H9 (cell line): Measurements from ENCODE around the gene MAGI1. TPM values are rescaled to one million over a fixed set of nuclear protein-coding genes. Genes with fewer than 3 reads are reported as not detected.

ENCODE experiments used
- DNase-seq: peaks from one replicate; pipeline ENCODE4 v3.0.0-alpha.2; 2017
- H2AFZ ChIP-seq: one replicate; pipeline ENCODE4 v1.6.1; 2013; ENCODE audit warnings: mild to moderate bottlenecking, low read length, control low read depth, moderate library complexity
- H2AK5ac ChIP-seq: 2 replicates; pipeline ENCODE4 v1.6.1; 2013; ENCODE audit warnings: low read length, control low read depth, mixed read lengths; ENCODE audit not compliant: insufficient read length
- H2BK120ac ChIP-seq: one replicate; pipeline ENCODE4 v1.6.1; 2013; ENCODE audit warnings: low read depth, mild to moderate bottlenecking, low read length, control low read depth, inconsistent platforms; ENCODE audit not compliant: poor library complexity, severe bottlenecking
- H2BK12ac ChIP-seq: 2 replicates; pipeline ENCODE4 v1.6.1; 2013; ENCODE audit warnings: low read length, control low read depth, mixed read lengths, low read depth; ENCODE audit not compliant: insufficient read length
- H2BK15ac ChIP-seq: 2 replicates; pipeline ENCODE4 v1.6.1; 2013; ENCODE audit warnings: low read depth, low read length, control low read depth
- H2BK20ac ChIP-seq: one replicate; pipeline ENCODE4 v1.6.1; 2013; ENCODE audit warnings: low read depth, mild to moderate bottlenecking, low read length, control low read depth, inconsistent platforms; ENCODE audit not compliant: poor library complexity, severe bottlenecking
- H2BK5ac ChIP-seq: 2 replicates; pipeline ENCODE4 v1.6.1; 2013; ENCODE audit warnings: low read length, control low read depth, mixed read lengths; ENCODE audit not compliant: insufficient read length
- H3K14ac ChIP-seq: 2 replicates; pipeline ENCODE4 v1.6.1; 2013; ENCODE audit warnings: low read length, control low read depth; ENCODE audit not compliant: insufficient read depth
- H3K18ac ChIP-seq: 2 replicates; pipeline ENCODE4 v1.6.1; 2013; ENCODE audit warnings: low read depth, mild to moderate bottlenecking, mixed read lengths, low read length, control low read depth; ENCODE audit not compliant: insufficient read length
- H3K23ac ChIP-seq: 2 replicates; pipeline ENCODE4 v1.6.1; 2013; ENCODE audit warnings: low read length, control low read depth, mixed read lengths, low read depth; ENCODE audit not compliant: insufficient read length
- H3K23me2 ChIP-seq: 2 replicates; pipeline ENCODE4 v1.6.1; 2013; ENCODE audit warnings: low read depth, mild to moderate bottlenecking, mixed read lengths, low read length, control low read depth; ENCODE audit not compliant: insufficient read length, poor library complexity, severe bottlenecking
- H3K27ac ChIP-seq: 2 replicates; pipeline ENCODE4 v1.5.1; 2013; ENCODE audit warnings: low read length, control low read depth, mixed read lengths, low read depth; ENCODE audit not compliant: insufficient read length
- H3K27me3 ChIP-seq: 2 replicates; pipeline ENCODE4 v1.6.1; 2013; ENCODE audit warnings: low read length, control low read depth, inconsistent platforms; ENCODE audit not compliant: insufficient read depth
- H3K4ac ChIP-seq: 2 replicates; pipeline ENCODE4 v1.6.1; 2013; ENCODE audit warnings: low read depth, mild to moderate bottlenecking, control low read depth, inconsistent platforms, low read length, moderate library complexity
- H3K4me1 ChIP-seq: 2 replicates; pipeline ENCODE4 v1.6.1; 2013; ENCODE audit warnings: low read length, control low read depth, inconsistent platforms; ENCODE audit not compliant: insufficient read depth
- H3K4me2 ChIP-seq: 2 replicates; pipeline ENCODE4 v1.6.1; 2013; ENCODE audit warnings: low read length, control low read depth, mixed read lengths; ENCODE audit not compliant: insufficient read length, insufficient read depth
- H3K56ac ChIP-seq: 2 replicates; pipeline ENCODE4 v1.6.1; 2013; ENCODE audit warnings: low read depth, mild to moderate bottlenecking, mixed read lengths, low read length, control low read depth; ENCODE audit not compliant: insufficient read length
- H3K79me1 ChIP-seq: 2 replicates; pipeline ENCODE4 v1.6.1; 2013; ENCODE audit warnings: low read depth, mild to moderate bottlenecking, moderate library complexity, low read length, control low read depth, inconsistent platforms; ENCODE audit not compliant: insufficient read depth, poor library complexity, severe bottlenecking
- H3K79me2 ChIP-seq: 2 replicates; pipeline ENCODE4 v1.6.1; 2013; ENCODE audit warnings: low read length, control low read depth, inconsistent platforms; ENCODE audit not compliant: insufficient read depth
- H3K9ac ChIP-seq: 2 replicates; pipeline ENCODE4 v1.6.1; 2013; ENCODE audit warnings: low read length, control low read depth, mixed read lengths; ENCODE audit not compliant: insufficient read length; ENCODE audit errors: extremely low read depth
- H3K9me3 ChIP-seq: one replicate; pipeline ENCODE4 v1.6.1; 2013; ENCODE audit warnings: low read depth, low read length, inconsistent platforms; ENCODE audit not compliant: control insufficient read depth
- H3T11ph ChIP-seq: one replicate; pipeline ENCODE4 v1.6.1; 2013; ENCODE audit warnings: mild to moderate bottlenecking, low read length, control low read depth, inconsistent platforms
- H4K20me1 ChIP-seq: one replicate; pipeline ENCODE4 v1.6.1; 2013; ENCODE audit not compliant: control insufficient read depth, insufficient read length, insufficient read depth
- H4K5ac ChIP-seq: 2 replicates; pipeline ENCODE4 v1.6.1; 2013; ENCODE audit warnings: low read depth, mild to moderate bottlenecking, mixed read lengths, low read length, control low read depth; ENCODE audit not compliant: insufficient read length
- H4K8ac ChIP-seq: replicated peaks from 2 replicates; pipeline ENCODE4 v1.6.1; 2013; ENCODE audit warnings: low read length, control low read depth, mixed read lengths, low read depth; ENCODE audit not compliant: insufficient read length
- H4K91ac ChIP-seq: 2 replicates; pipeline ENCODE4 v1.6.1; 2013; ENCODE audit warnings: low read depth, mild to moderate bottlenecking, moderate library complexity, mixed read lengths, low read length, control low read depth; ENCODE audit not compliant: insufficient read length
- H3K27ac Mint-ChIP-seq, 3 experiments: 2 replicates in 2 of 3; 3 replicates in 1 of 3; pipeline ENCODE4 v1.8.0; 2020 to 2021; ENCODE audit warnings: mixed read lengths in 3 of 3, mild to moderate bottlenecking in 1 of 3, moderate library complexity in 1 of 3
- H3K27me3 Mint-ChIP-seq: 2 replicates; pipeline ENCODE4 v1.8.0; 2021; ENCODE audit warnings: low read depth, mild to moderate bottlenecking, moderate library complexity, mixed read lengths
- H3K36me3 Mint-ChIP-seq, 3 experiments: 2 replicates in 2 of 3; 3 replicates in 1 of 3; pipeline ENCODE4 v1.8.0; 2020 to 2021; ENCODE audit warnings: low read depth in 3 of 3, mixed read lengths in 3 of 3; ENCODE audit not compliant: insufficient read depth in 1 of 3
- H3K4me1 Mint-ChIP-seq, 2 experiments: 2 replicates each; pipeline ENCODE4 v1.8.0; 2020; ENCODE audit warnings: mixed read lengths in 2 of 2
- H3K4me3 Mint-ChIP-seq, 2 experiments: 2 replicates in 1 of 2; 3 replicates in 1 of 2; pipeline ENCODE4 v1.8.0; 2020 to 2021; ENCODE audit warnings: mild to moderate bottlenecking in 2 of 2, mixed read lengths in 2 of 2, moderate library complexity in 1 of 2
- H3K9me3 Mint-ChIP-seq, 2 experiments: 2 replicates in 1 of 2; 3 replicates in 1 of 2; pipeline ENCODE4 v1.8.0; 2020; ENCODE audit warnings: mild to moderate bottlenecking in 2 of 2, mixed read lengths in 2 of 2, moderate library complexity in 1 of 2
- WGBS: extraction: QIAGEN DNeasy Blood & Tissue Kit; methylation state at CpG from one replicate; pipeline ENCODE4 v1.1.7; 2013; ENCODE audit warnings: missing lambda C conversion rate, low lambda C conversion rate, mixed read lengths; ENCODE audit not compliant: insufficient read length; ENCODE audit errors: extremely low coverage; 5-methylcytosine and 5-hydroxymethylcytosine counted together
- total RNA-seq: library from RNA; stranded (reverse); gene quantifications from 2 replicates; pipeline ENCODE4 v1.2.1, GENCODE V29; 2021
- TF ChIP-seq, protein P1 (sequence below): fragments of 200-600 bp; sonication (generic); conservative IDR thresholded peaks from 3 replicates; pipeline ENCODE4 v1.8.0; 2021; ENCODE audit warnings: antibody characterized with exemption, mild to moderate bottlenecking

Gene MAGI1
- total RNA-seq, 1 experiment from 2014 or later = 65.7 TPM

DNA sequence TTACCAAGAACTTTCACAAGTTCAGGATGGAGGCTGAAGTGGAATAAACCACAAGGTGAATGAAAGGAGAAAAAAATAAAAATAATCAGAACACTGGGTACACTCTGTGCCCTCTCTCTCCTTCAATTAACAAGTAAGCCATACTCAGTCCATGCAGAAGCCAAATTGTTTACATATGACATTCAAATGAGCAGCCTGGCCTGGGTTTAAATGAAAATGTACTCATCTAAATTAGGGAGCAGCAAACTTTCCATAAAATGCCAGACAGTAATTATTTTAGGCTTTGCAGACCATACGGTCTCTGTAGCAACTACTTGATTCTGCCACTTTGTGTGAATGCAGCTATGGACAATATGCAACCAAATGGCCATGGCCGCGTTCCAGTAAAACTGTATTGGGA lies 376.6 kb downstream of the MAGI1 start:
- no peaks in the 10 kb centered on the region for H3K9me3 ChIP-seq
- no peak overlapping the region for H2BK12ac ChIP-seq
- DNase-seq = no peak
- H3K27ac ChIP-seq = no peak overlapping the region
- no peak overlapping the region for H2BK15ac ChIP-seq
- no peaks in the 10 kb centered on the region for H3K9me3 Mint-ChIP-seq
- H2BK5ac ChIP-seq = no peak overlapping the region
- no peak overlapping the region for H3T11ph ChIP-seq
- no peak overlapping the region for H3K23ac ChIP-seq
- H3K4me3 Mint-ChIP-seq = no peak overlapping the region
- WGBS = no CpG with 5 or more reads among the region's 3 CpGs
- no peaks in the 10 kb centered on the region for H3K23me2 ChIP-seq
- no peaks in the 10 kb centered on the region for H3K4me1 ChIP-seq
- H4K8ac ChIP-seq = no peak overlapping the region
- no peak overlapping the region for H3K18ac ChIP-seq
- no peak overlapping the region for H2BK20ac ChIP-seq
- H3K56ac ChIP-seq = no peak overlapping the region
- TF ChIP-seq, protein P1, sequence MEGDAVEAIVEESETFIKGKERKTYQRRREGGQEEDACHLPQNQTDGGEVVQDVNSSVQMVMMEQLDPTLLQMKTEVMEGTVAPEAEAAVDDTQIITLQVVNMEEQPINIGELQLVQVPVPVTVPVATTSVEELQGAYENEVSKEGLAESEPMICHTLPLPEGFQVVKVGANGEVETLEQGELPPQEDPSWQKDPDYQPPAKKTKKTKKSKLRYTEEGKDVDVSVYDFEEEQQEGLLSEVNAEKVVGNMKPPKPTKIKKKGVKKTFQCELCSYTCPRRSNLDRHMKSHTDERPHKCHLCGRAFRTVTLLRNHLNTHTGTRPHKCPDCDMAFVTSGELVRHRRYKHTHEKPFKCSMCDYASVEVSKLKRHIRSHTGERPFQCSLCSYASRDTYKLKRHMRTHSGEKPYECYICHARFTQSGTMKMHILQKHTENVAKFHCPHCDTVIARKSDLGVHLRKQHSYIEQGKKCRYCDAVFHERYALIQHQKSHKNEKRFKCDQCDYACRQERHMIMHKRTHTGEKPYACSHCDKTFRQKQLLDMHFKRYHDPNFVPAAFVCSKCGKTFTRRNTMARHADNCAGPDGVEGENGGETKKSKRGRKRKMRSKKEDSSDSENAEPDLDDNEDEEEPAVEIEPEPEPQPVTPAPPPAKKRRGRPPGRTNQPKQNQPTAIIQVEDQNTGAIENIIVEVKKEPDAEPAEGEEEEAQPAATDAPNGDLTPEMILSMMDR = no peak
- no peaks in the 10 kb centered on the region for H3K27me3 ChIP-seq
- H2BK120ac ChIP-seq = no peak overlapping the region
- no peaks in the 10 kb centered on the region for H3K27me3 Mint-ChIP-seq
- H4K91ac ChIP-seq = no peak overlapping the region
- no peak overlapping the region for H2AFZ ChIP-seq
- H2AK5ac ChIP-seq = no peak overlapping the region
- no peak overlapping the region for H3K14ac ChIP-seq
- no peak overlapping the region for H3K4me2 ChIP-seq
- no peaks in the 10 kb centered on the region for H4K20me1 ChIP-seq
- peaks cover 35 to 37% of the 10 kb centered on the region in 2 experiments for H3K4me1 Mint-ChIP-seq
- H3K9ac ChIP-seq = no peak overlapping the region
- H3K79me2 ChIP-seq = no peaks in the 10 kb centered on the region
- no peak overlapping the region for H4K5ac ChIP-seq
- H3K79me1 ChIP-seq = no peaks in the 10 kb centered on the region
- 0 out of 7 replicates have a peak, but pooled peaks cover 0 to 1% (median 0%) of the 10 kb centered on the region in 3 experiments for H3K36me3 Mint-ChIP-seq
- no peak overlapping the region for H3K27ac Mint-ChIP-seq
- H3K4ac ChIP-seq = no peak overlapping the region
